Measurements from ENCODE around the gene FAM120A.

The FAM120A gene

DNA sequence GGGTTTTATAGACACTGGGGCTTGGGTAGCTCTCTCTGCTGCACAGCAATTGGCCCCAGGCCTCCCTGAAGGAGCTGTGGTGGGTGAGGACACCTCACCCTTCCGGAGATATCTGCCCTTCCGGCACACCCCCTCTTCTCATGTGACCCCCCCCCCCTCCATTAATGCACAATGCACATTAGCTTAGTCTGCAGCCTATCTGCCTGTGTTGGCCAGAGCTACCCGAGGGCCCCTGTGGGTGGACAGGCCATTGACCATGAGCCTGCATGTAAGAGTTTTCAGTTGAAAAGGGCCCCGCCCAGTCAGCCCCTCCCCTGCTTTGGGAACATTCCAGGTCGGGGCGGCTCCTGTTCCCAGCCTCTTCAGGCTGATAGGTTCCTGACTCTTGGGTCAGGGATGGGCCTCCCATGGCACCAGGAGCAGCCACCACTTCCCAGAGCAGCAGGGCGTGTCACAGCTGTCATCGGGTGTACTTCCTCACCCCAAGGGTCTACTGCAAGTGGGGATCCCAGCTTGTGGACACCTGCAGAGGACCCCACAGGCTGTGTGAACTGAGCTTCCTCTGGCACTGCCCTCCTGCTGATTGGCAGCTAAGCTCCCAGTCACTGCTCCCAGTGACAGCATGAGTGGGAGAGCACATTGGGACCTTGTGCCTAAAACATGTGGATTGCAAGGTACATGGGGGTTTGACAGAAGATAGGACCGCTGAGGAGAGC lies 142.7 kb downstream of the FAM120A start:
- TF ChIP-seq TAF1 (IDR thresholded peaks at IDR 0.05; ENCODE audit: borderline replicate concordance, insufficient read depth, low read length): no peak
- TF ChIP-seq, protein P1, sequence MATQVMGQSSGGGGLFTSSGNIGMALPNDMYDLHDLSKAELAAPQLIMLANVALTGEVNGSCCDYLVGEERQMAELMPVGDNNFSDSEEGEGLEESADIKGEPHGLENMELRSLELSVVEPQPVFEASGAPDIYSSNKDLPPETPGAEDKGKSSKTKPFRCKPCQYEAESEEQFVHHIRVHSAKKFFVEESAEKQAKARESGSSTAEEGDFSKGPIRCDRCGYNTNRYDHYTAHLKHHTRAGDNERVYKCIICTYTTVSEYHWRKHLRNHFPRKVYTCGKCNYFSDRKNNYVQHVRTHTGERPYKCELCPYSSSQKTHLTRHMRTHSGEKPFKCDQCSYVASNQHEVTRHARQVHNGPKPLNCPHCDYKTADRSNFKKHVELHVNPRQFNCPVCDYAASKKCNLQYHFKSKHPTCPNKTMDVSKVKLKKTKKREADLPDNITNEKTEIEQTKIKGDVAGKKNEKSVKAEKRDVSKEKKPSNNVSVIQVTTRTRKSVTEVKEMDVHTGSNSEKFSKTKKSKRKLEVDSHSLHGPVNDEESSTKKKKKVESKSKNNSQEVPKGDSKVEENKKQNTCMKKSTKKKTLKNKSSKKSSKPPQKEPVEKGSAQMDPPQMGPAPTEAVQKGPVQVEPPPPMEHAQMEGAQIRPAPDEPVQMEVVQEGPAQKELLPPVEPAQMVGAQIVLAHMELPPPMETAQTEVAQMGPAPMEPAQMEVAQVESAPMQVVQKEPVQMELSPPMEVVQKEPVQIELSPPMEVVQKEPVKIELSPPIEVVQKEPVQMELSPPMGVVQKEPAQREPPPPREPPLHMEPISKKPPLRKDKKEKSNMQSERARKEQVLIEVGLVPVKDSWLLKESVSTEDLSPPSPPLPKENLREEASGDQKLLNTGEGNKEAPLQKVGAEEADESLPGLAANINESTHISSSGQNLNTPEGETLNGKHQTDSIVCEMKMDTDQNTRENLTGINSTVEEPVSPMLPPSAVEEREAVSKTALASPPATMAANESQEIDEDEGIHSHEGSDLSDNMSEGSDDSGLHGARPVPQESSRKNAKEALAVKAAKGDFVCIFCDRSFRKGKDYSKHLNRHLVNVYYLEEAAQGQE (IDR thresholded peaks at IDR 0.05; ENCODE audit: insufficient read depth in 1 of 2, low read depth in 2 of 2, low read length in 2 of 2): no peak
- TF ChIP-seq SIN3A (IDR thresholded peaks at IDR 0.05; ENCODE audit: borderline replicate concordance, insufficient read depth, low read length): no peak
- TF ChIP-seq FOXP2 (optimal IDR thresholded peaks at IDR 0.05; ENCODE audit: borderline replicate concordance, extremely low read depth, extremely low read length, insufficient read depth): no peak

DNA sequence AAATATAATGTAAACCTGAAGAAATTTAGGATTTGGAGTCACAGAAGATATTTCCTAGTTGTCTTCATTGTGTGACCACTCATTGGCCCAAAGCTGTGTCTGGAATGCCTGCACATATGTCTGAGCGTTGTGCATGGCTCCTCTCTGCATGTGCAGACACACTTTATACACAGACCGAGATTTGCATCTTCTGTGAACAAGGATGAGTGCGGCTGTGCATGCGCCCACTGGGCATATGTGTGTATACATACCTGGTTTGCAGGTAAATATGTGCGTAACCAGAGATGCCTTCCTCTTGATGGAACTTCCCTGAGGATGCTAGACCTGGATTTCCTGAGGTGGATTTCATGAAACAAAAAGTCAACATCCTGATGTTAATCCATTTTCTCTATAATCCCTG lies 144.0 kb downstream of the FAM120A start:
- TF ChIP-seq SIN3A (IDR thresholded peaks at IDR 0.05; ENCODE audit: borderline replicate concordance, insufficient read depth, low read length) (no peak), TAF1 (IDR thresholded peaks at IDR 0.05; ENCODE audit: borderline replicate concordance, insufficient read depth, low read length) (no peak), POLR2AphosphoS5 (IDR thresholded peaks at IDR 0.05; ENCODE audit: low read depth, low read length) (no peak), FOXP2 (optimal IDR thresholded peaks at IDR 0.05; ENCODE audit: borderline replicate concordance, extremely low read depth, extremely low read length, insufficient read depth) (no peak)
- TF ChIP-seq, protein P1 (IDR thresholded peaks at IDR 0.05; ENCODE audit: insufficient read depth in 1 of 2, low read depth in 2 of 2, low read length in 2 of 2): no peak

DNA sequence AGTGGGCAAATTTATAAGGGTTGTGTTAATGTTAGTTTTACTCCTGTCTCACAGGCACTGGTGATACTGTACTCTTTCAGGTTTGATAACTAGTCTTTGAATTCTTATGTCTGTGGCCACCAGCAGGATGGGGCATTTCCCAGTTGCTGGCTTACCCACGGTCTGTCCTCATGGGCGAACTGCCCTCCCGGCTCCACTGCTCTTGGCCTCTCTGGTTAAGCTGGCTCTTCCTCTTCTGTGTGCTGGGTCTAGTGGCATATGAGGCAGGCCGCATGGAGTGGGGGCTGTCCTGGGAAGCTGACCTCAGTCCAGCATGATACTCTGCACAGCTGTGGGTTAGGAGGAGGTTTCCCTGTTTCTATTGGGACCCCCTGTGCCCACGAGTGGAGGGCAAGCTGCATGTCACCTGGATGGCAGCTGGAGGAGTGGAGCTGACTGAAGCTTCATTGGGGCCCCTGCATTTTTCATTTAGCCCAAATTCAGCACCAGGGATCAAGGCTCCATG lies 144.4 kb downstream of the FAM120A start:
- no peak for TF ChIP-seq POLR2AphosphoS5 (IDR thresholded peaks at IDR 0.05; ENCODE audit: low read depth, low read length)
- TF ChIP-seq, protein P1 (IDR thresholded peaks at IDR 0.05; ENCODE audit: insufficient read depth in 1 of 2, low read depth in 2 of 2, low read length in 2 of 2): no peak
- no peak for TF ChIP-seq FOXP2 (optimal IDR thresholded peaks at IDR 0.05; ENCODE audit: borderline replicate concordance, extremely low read depth, extremely low read length, insufficient read depth)
- no peak for TF ChIP-seq TAF1 (IDR thresholded peaks at IDR 0.05; ENCODE audit: borderline replicate concordance, insufficient read depth, low read length)
- no peak for TF ChIP-seq SIN3A (IDR thresholded peaks at IDR 0.05; ENCODE audit: borderline replicate concordance, insufficient read depth, low read length)

DNA sequence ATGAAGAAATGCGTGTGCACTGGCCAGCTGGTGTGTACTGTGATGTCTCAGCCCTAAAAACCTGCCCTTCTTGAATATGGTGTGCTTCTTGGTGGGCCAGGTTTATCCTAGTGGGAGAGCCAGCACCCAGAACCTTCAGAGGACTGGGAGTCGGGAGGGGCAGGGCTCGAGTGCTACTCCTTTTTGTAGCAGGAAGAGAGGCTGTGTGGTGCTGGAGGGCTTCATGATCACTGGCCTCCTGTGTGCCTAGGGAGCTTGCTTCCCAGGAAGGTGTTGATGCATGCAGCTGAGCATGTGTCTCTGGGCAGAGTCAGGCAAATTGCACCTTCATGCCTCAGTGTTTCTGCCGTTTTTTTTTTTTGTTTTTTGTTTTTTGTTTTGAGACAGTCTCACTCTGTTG lies 144.9 kb downstream of the FAM120A start:
- no peak for TF ChIP-seq SIN3A (IDR thresholded peaks at IDR 0.05; ENCODE audit: borderline replicate concordance, insufficient read depth, low read length)
- no peak for TF ChIP-seq POLR2AphosphoS5 (IDR thresholded peaks at IDR 0.05; ENCODE audit: low read depth, low read length)
- TF ChIP-seq FOXP2 (optimal IDR thresholded peaks at IDR 0.05; ENCODE audit: borderline replicate concordance, extremely low read depth, extremely low read length, insufficient read depth): no peak
- no peak for TF ChIP-seq TAF1 (IDR thresholded peaks at IDR 0.05; ENCODE audit: borderline replicate concordance, insufficient read depth, low read length)
- TF ChIP-seq, protein P1 (IDR thresholded peaks at IDR 0.05; ENCODE audit: insufficient read depth in 1 of 2, low read depth in 2 of 2, low read length in 2 of 2): no peak

Measured in PFSK-1 (cell line).